LHCN-M2 (cell line): Measurements from ENCODE around the gene TAF1C. TPM values are rescaled to one million over a fixed set of nuclear protein-coding genes. Genes with fewer than 3 reads are reported as not detected.

ENCODE experiments used
- DNase-seq: peaks from one replicate; pipeline ENCODE4 v3.0.0-alpha.2; 2012; ENCODE audit warnings: low read depth
- total RNA-seq: library from RNA; depleted of rRNA; stranded (reverse); fragments of >200 nt; gene quantifications from 2 replicates; pipeline ENCODE4 v1.2.3, GENCODE V29; 2014; rRNA removed

TAF1C gene
- total RNA-seq, 1 experiment from 2014 or later: 26.1 TPM

- DNase-seq: no peak
Observed at GRCh38 chr16:84132527-84133285, 54.2 kb downstream of the TAF1C start.

GRCh38 chr16:84131117-84131516 lies 55.7 kb downstream of the TAF1C start:
- no peak for DNase-seq

Other genes starting within 250 kb of the TAF1C start
- gene OSGIN1, start 233.8 kb downstream of the TAF1C start, total RNA-seq: 5.8 and 6.5 TPM in 2 replicates
- not detected in 2 replicates for gene NECAB2, start 218.8 kb downstream of the TAF1C start, total RNA-seq
- not detected in 2 replicates for gene SLC38A8, start 144.3 kb downstream of the TAF1C start, total RNA-seq
- gene MBTPS1, start 70.1 kb downstream of the TAF1C start, total RNA-seq: 47.1 and 48.8 TPM in 2 replicates
- gene HSDL1, start 41.9 kb downstream of the TAF1C start, total RNA-seq: 34.4 and 36.3 TPM in 2 replicates
- gene DNAAF1, start 41.7 kb downstream of the TAF1C start, total RNA-seq: 0.06 TPM in 1 of 2 replicates, not detected in the other
- not detected in 2 replicates for gene ADAD2, start 4.1 kb upstream of the TAF1C start, total RNA-seq
- gene KCNG4, start 53.0 kb upstream of the TAF1C start, total RNA-seq: 0.06 TPM in 1 of 2 replicates, not detected in the other
- gene WFDC1, start 107.8 kb upstream of the TAF1C start, total RNA-seq: not detected in 2 replicates
- not detected in 2 replicates for gene ATP2C2, start 181.5 kb upstream of the TAF1C start, total RNA-seq